Osteocyte (in vitro differentiated cells): Measurements from ENCODE around the gene COPE. TPM values are rescaled to one million over a fixed set of nuclear protein-coding genes. Genes with fewer than 3 reads are reported as not detected.

Experiments
- DNase-seq: peaks from one replicate; pipeline ENCODE4 v3.0.0; 2021; ENCODE audit warnings: mixed read lengths; ENCODE audit not compliant: unreplicated experiment; ENCODE audit errors: extremely low spot score
- H3K27ac Mint-ChIP-seq: one replicate; pipeline ENCODE4 v1.8.0; 2021; ENCODE audit warnings: mild to moderate bottlenecking, mixed read lengths; ENCODE audit not compliant: unreplicated experiment
- H3K27me3 Mint-ChIP-seq: one replicate; pipeline ENCODE4 v1.8.0; 2021; ENCODE audit warnings: mixed read lengths; ENCODE audit not compliant: unreplicated experiment
- H3K36me3 Mint-ChIP-seq: one replicate; pipeline ENCODE4 v1.8.0; 2021; ENCODE audit warnings: mixed read lengths; ENCODE audit not compliant: unreplicated experiment
- H3K4me1 Mint-ChIP-seq: one replicate; pipeline ENCODE4 v1.8.0; 2021; ENCODE audit warnings: mixed read lengths; ENCODE audit not compliant: unreplicated experiment
- H3K4me3 Mint-ChIP-seq: one replicate; pipeline ENCODE4 v1.8.0; 2021; ENCODE audit warnings: mild to moderate bottlenecking, moderate library complexity, mixed read lengths; ENCODE audit not compliant: unreplicated experiment
- H3K9me3 Mint-ChIP-seq: one replicate; pipeline ENCODE4 v1.8.0; 2021; ENCODE audit warnings: mixed read lengths; ENCODE audit not compliant: unreplicated experiment
- CTCF ChIP-seq: fragments of 200-600 bp; sonication (generic); IDR thresholded peaks from 2 replicates; pipeline ENCODE4 v1.5.0; 2021; ENCODE audit warnings: antibody characterized with exemption, mild to moderate bottlenecking, moderate library complexity
- total RNA-seq: library from RNA; stranded (reverse); gene quantifications from 2 replicates; pipeline ENCODE4 v1.2.1, GENCODE V29; 2021

COPE gene
- total RNA-seq, 1 donor from 2014 or later, result 175 TPM

DNA sequence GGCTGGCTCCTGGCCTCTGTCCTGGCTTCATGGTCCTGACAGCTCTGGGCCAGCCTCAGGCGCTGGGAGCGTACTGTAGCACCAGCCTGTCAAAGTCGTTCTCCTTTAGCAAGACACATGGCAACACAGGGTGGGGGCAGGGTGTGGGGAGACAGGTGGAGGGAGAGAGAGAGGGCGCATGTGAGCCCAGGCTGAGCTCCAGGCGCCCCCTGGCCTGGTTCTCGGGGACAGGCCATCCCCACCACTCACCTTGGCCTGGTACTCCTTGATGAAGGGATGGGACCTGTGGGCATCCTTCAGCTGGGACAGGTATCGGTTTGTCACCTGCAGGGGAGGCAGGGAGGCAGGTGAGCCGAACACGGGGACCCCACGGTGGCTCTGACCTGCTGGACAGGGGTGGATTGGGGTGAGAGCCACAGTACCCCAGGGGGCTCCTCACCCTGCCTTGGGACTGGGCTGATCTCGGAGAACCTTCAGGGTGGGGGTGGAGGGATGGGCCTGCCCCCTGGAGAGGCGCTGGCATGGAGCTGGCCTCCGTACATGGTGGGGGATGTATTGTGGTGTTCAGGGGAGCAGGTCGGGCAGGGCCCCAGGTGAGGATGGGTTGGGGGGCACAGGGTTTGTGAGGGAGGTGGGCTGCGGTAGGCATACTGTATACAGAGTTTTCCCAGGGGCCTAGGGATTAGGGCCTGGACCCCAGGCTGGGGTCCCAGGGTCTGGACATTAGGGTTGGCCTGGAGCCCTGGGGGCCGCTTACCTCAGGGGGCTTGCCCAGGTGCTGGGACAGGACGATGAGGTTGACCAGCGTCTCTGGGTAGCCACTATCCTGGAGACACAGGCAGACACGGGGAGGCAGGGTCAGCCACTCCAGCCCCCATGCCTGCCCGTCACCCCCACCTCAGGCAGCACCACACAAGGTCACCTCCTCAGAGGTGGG is 19.3 kb downstream of the COPE start:
- Mint-ChIP-seq H3K36me3 (peaks cover 2% of the 10 kb centered on the region), H3K27ac (no peak overlapping the region), H3K9me3 (no peaks in the 10 kb centered on the region), H3K4me1 (peaks cover 3% of the 10 kb centered on the region), H3K4me3 (no peak overlapping the region), H3K27me3 (no peaks in the 10 kb centered on the region)
- no peak for TF ChIP-seq CTCF
- no peak for DNase-seq

- Mint-ChIP-seq H3K9me3 (no peaks in the 10 kb centered on the region), H3K36me3 (peaks cover 1% of the 10 kb centered on the region), H3K4me1 (peaks cover 3% of the 10 kb centered on the region), H3K4me3 (no peak overlapping the region), H3K27me3 (no peaks in the 10 kb centered on the region), H3K27ac (no peak overlapping the region)
- TF ChIP-seq CTCF, result no peak
- DNase-seq, result no peak
Observed at GRCh38 chr19:18898607-18899408, 20.4 kb downstream of the COPE start.

DNA sequence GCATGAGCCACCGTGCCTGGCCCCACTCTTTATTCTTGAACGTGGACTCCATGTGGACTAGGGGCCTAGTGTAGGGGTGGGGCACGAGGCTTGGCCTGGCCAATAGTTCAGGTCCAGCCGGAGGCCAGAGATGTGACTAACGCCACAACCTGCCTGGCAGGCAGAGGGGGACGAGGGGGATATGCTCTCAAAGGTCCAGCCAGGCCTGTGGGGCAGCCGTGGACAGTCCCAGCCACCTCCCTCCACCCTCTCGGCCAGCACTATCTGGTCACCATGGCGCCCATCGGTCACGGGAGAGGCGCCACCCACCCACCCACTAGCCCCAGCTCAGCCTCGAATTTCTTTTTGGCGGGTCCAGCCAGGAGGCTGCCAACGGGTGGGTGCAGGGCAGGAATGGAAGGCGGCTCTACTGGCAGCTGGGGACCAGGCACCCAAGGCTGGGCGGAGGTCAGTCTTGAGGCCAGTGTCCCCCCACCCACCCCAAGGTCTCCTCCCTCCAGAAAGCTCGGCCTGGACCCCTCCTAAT is 21.0 kb downstream of the COPE start:
- Mint-ChIP-seq H3K36me3 (peaks cover 1% of the 10 kb centered on the region), H3K27ac (no peak overlapping the region), H3K9me3 (no peaks in the 10 kb centered on the region), H3K4me1 (peaks cover 3% of the 10 kb centered on the region), H3K4me3 (no peak overlapping the region), H3K27me3 (no peaks in the 10 kb centered on the region)
- DNase-seq, result peak; percentile 83
- no peak for TF ChIP-seq CTCF

DNA sequence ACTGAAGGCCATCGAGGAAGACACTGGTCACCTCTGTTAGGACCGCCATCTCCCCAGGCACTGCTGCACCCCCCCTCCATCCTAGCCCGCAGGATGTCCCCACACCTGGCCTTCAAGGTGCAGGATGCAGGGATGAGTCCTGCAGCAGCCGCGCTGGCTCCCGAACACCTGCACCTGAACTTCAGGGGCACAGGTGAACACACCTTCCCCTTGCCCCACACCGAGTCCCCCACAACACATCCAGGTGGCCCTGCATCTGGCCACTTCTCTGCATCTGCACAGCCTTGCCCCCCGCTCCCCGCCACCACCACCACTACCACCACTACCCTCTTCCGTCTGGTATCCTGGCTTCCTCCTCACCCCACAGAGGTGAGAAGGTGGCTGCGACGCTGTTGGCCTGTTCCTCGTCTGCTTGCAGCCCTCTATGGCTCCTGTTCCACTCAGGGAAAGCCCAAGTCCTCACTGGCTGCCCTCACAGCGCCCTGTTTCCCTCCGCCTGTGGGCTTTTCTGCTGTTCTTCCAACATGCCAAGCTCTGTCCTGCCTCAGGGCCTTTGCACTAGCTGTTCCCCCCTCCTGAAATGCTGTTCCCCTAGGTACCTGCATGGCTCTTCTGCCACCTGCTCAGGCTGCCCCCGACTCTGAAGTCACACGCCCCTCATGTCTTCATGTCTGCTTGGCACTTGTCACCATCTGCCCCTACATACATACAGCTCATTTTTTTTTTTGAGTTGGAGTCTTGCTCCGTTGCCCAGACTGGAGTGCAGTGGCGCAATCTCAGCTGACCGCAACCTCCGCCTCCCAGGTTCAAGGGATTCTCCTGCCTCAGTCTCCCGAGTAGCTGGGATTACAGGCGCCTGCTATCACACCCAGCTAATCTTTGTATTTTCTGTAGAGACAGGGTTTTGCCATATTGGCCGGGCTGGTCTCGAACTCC is 21.8 kb downstream of the COPE start:
- no peaks in the 10 kb centered on the region for H3K9me3 Mint-ChIP-seq
- peak; percentile 82 for DNase-seq
- no peak for TF ChIP-seq CTCF
- H3K4me3 Mint-ChIP-seq, result peak overlapping the region; percentile 76
- no peaks in the 10 kb centered on the region for H3K27me3 Mint-ChIP-seq
- peaks cover 3% of the 10 kb centered on the region for H3K4me1 Mint-ChIP-seq
- peaks cover 1% of the 10 kb centered on the region for H3K36me3 Mint-ChIP-seq
- H3K27ac Mint-ChIP-seq, result peak overlapping the region; percentile 27
